Left lung (tissue), 10 donors: Measurements from ENCODE around the gene LCN1. TPM values are rescaled to one million over a fixed set of nuclear protein-coding genes. Genes with fewer than 3 reads are reported as not detected.

Experiments used
- ATAC-seq: fragments of 200-7000 bp; cut with Tn5 transposase; one replicate; pipeline ENCODE4 v1.9.1; 2020; ENCODE audit warnings: moderate library complexity
- DNase-seq, 4 donors: peaks; one replicate each; pipeline ENCODE4 v3.0.0-alpha.2; 2013 to 2020
- H3K27ac ChIP-seq, 2 donors: fragments of 200-600 bp; sonication (generic) in 1 of 2; one replicate each; pipeline versions ENCODE4 v1.5.0 to v1.8.0; 2020 to 2021
- H3K27me3 ChIP-seq, 2 donors: fragments of 200-600 bp; sonication (generic) in 1 of 2; one replicate each; pipeline versions ENCODE4 v1.5.0 to v1.8.0; 2020 to 2021
- H3K36me3 ChIP-seq, 2 donors: fragments of 200-600 bp; sonication (generic) in 1 of 2; one replicate each; pipeline versions ENCODE4 v1.5.0 to v1.8.0; 2020 to 2021
- H3K4me1 ChIP-seq, 2 donors: fragments of 200-600 bp; one replicate each; pipeline ENCODE4 v1.8.0; 2021
- H3K4me3 ChIP-seq, 2 donors: fragments of 200-600 bp; sonication (generic) in 1 of 2; one replicate each; pipeline versions ENCODE4 v1.5.0 to v1.8.0; 2020 to 2021; ENCODE audit warnings: mild to moderate bottlenecking in 1 of 2
- H3K9me3 ChIP-seq, 2 donors: fragments of 200-600 bp; sonication (generic) in 1 of 2; one replicate each; pipeline versions ENCODE4 v1.5.0 to v1.8.0; 2020 to 2021
- intact Hi-C, 2 donors: fragments of 100-400 bp; cut with DNase I; formaldehyde crosslinking; loops; one replicate each; pipeline versions ENCODE4 v1.11.2 to v1.14.2; 2022
- polyA plus RNA-seq, 6 donors: library from polyadenylated mRNA; unstranded; fragments of 120-200 nt; gene quantifications; one replicate each; pipeline ENCODE4 v1.2.1, GENCODE V29; 2013; ENCODE audit not compliant: insufficient read length in 6 of 6
- total RNA-seq, 2 donors: library from RNA; stranded (reverse); fragmentation: NEBNext Ultra II Directional; extraction: Animal tissue kit (Norgen Biotek cat#: 25700); gene quantifications; one replicate each; pipeline ENCODE4 v1.2.1, GENCODE V29; 2021
- TF ChIP-seq, protein P1 (sequence below), 2 donors: fragments of 200-600 bp; sonication (generic) in 1 of 2; IDR thresholded peaks; one replicate each; pipeline versions ENCODE4 v1.5.0 to v1.8.0; 2021; ENCODE audit warnings: antibody characterized with exemption in 2 of 2
- donor health status: DM: no; HTN: yes; CAD: no.
- donor health status: DM: no; HTN: no; CAD: no.

LCN1 gene
- total and polyA plus RNA-seq, 8 donors = not detected

DNA sequence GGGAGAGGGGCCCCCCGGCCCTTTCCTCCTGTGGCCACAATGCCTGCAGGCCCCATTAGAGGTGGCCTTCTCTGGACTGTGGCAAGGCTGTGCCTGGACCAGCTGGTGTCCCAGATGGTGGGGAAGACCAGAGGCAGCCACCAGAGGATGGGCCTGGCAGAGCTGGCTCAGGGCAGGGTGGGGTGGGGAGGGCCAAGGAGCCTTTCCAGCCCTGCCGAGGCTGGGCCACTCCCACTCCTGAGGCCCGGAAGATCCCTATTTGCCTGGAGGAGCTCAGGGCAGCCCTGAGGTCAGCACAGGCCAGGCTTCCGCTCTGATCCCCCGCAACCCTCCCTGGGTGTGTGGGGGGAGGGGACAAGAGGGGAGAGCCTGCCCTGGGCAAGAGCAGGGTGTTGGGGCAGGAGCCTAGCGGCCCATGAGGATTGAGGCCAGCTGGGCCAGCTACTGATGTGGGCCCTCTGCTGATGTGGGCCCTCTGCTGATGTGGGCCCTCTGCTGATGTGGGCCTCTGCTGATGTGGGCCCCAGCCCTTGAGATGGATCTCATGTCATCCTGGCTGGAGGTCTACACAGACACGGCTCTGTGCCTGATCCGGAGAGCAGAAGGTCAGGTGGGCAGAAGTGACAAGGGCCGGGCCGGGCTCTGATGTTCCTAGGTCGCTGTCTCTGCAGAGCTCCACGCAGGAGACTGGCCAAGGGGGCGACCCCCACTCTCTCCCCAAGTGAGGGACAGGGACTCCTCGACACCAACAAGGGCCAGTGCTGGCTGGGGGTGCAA lies 14.7 kb upstream of the LCN1 start:
- TF ChIP-seq, protein P1, sequence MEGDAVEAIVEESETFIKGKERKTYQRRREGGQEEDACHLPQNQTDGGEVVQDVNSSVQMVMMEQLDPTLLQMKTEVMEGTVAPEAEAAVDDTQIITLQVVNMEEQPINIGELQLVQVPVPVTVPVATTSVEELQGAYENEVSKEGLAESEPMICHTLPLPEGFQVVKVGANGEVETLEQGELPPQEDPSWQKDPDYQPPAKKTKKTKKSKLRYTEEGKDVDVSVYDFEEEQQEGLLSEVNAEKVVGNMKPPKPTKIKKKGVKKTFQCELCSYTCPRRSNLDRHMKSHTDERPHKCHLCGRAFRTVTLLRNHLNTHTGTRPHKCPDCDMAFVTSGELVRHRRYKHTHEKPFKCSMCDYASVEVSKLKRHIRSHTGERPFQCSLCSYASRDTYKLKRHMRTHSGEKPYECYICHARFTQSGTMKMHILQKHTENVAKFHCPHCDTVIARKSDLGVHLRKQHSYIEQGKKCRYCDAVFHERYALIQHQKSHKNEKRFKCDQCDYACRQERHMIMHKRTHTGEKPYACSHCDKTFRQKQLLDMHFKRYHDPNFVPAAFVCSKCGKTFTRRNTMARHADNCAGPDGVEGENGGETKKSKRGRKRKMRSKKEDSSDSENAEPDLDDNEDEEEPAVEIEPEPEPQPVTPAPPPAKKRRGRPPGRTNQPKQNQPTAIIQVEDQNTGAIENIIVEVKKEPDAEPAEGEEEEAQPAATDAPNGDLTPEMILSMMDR (IDR thresholded peaks at IDR 0.05) = no peak
- Histone ChIP-seq H3K27me3 (no peaks in the 10 kb centered on the region), H3K9me3 (peaks cover 0 to 4% of the 10 kb centered on the region in 2 donors), H3K36me3 (peaks cover 0 to 39% of the 10 kb centered on the region in 2 donors), H3K4me1 (peaks cover 3 to 9% of the 10 kb centered on the region in 2 donors), H3K4me3 (no peak overlapping the region), H3K27ac (no peak overlapping the region)
- DNase-seq (peak in 1 of 4 donors; percentile 69), ATAC-seq (no peak)
- intact Hi-C loops = no loop called here

- DNase-seq (peak in 2 of 4 donors; percentile 20 to 72), ATAC-seq (no peak)
- Histone ChIP-seq H3K27me3 (no peaks in the 10 kb centered on the region), H3K4me3 (no peak overlapping the region), H3K36me3 (peaks cover 0 to 33% of the 10 kb centered on the region in 2 donors), H3K4me1 (peaks cover 0 to under 1% of the 10 kb centered on the region in 2 donors), H3K9me3 (peaks cover 0 to 4% of the 10 kb centered on the region in 2 donors), H3K27ac (no peak overlapping the region)
- intact Hi-C loops = no loop called here
- TF ChIP-seq, protein P1 (IDR thresholded peaks at IDR 0.05) = no peak
Measured at GRCh38 chr9:135507104-135508035, 13.9 kb upstream of the LCN1 start.

DNA sequence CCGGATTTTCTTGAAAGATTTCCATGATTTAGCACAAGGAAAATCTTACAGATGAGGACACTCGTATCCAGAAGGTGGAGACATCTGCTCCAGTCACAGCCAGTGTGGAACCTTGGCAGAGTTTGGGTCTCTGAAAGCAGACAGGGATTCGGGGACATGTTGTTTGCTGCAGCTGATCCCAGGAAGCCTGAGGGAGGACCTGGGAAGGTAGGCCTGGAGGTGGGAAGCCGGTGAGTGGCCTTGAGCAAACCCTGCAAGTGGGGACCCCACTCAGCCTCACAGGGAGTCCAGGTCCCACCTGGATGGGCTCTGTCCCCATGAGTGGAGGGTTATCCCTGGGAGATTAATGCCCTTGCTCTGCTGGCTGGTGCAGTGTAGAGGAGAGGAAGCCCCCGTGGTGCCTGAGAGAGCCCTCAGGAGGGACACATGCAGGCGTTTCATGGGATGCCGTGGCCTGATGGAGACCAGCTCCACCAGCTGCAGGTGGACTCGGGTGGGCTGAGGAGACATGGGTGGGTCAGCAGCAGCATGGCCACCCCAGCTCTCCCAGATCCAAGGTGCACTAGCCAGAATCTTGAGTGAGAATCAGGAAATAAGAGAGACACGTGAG lies 12.9 kb upstream of the LCN1 start:
- intact Hi-C loops = no loop called here
- DNase-seq = peak in 2 of 4 donors; percentile 13 to 29
- TF ChIP-seq, protein P1 (IDR thresholded peaks at IDR 0.05) = no peak

DNA sequence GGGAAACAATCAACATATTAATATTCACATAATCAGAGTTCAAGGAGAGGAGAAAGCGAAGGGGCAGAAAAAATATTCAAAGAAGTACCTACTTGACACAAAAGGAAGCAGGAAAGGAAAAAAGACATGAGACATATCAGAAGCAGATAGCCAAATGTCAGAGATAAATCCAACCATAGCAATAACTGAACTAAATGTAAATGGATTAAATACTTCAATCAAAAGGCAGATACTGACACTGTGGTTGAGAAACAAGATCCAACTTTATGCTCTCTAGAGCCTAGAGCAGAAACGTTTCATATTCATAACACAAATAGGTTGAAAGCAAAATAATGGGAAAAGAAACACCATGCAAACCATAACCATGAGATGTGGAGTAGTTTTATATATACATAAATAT lies 11.8 kb upstream of the LCN1 start:
- TF ChIP-seq, protein P1 (IDR thresholded peaks at IDR 0.05) = no peak
- Histone ChIP-seq H3K9me3 (peaks cover 0 to 4% of the 10 kb centered on the region in 2 donors), H3K27ac (no peak overlapping the region), H3K4me3 (no peak overlapping the region), H3K27me3 (peaks cover 0 to under 1% of the 10 kb centered on the region in 2 donors), H3K4me1 (no peaks in the 10 kb centered on the region), H3K36me3 (peaks cover 0 to 12% of the 10 kb centered on the region in 2 donors)
- DNase-seq (no peak), ATAC-seq (no peak)
- intact Hi-C loops = no loop called here

More for the DNA sequence above, 12.9 kb upstream of the LCN1 start:
- H3K4me3 ChIP-seq = no peak overlapping the region
- ATAC-seq = no peak
- peaks cover 0 to 4% of the 10 kb centered on the region in 2 donors for H3K9me3 ChIP-seq
- H3K27ac ChIP-seq = no peak overlapping the region
- peaks cover 0 to 24% of the 10 kb centered on the region in 2 donors for H3K36me3 ChIP-seq
- H3K4me1 ChIP-seq = no peaks in the 10 kb centered on the region
- no peaks in the 10 kb centered on the region for H3K27me3 ChIP-seq
